ENCODE measurements around the gene SLC45A2.

- no peak for TF ChIP-seq ZC3H10 (CRISPR knock-in tag; IDR thresholded peaks at IDR 0.05)
- TF ChIP-seq, protein P1, sequence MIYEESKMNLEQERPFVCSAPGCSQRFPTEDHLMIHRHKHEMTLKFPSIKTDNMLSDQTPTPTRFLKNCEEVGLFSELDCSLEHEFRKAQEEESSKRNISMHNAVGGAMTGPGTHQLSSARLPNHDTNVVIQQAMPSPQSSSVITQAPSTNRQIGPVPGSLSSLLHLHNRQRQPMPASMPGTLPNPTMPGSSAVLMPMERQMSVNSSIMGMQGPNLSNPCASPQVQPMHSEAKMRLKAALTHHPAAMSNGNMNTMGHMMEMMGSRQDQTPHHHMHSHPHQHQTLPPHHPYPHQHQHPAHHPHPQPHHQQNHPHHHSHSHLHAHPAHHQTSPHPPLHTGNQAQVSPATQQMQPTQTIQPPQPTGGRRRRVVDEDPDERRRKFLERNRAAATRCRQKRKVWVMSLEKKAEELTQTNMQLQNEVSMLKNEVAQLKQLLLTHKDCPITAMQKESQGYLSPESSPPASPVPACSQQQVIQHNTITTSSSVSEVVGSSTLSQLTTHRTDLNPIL (CRISPR knock-in tag; IDR thresholded peaks at IDR 0.05; ENCODE audit: low read depth), result no peak
- no peak for TF ChIP-seq ZFP3 (CRISPR knock-in tag; IDR thresholded peaks at IDR 0.05)
- no peak for TF ChIP-seq ZNF8 (CRISPR knock-in tag; IDR thresholded peaks at IDR 0.05)
- no peak for TF ChIP-seq ARNTL (CRISPR knock-in tag; IDR thresholded peaks at IDR 0.05; ENCODE audit: borderline replicate concordance, low read depth)
- TF ChIP-seq TCF4 (CRISPR knock-in tag; IDR thresholded peaks at IDR 0.05; ENCODE audit: borderline replicate concordance), result no peak
- no peak for TF ChIP-seq GLIS3 (CRISPR knock-in tag; IDR thresholded peaks at IDR 0.05)
These were observed 10.4 kb upstream of the SLC45A2 start for GRCh38 chr5:33994845-33995244.

Measured in SK-N-SH treated with all-trans-retinoic acid at 6 μM for 48 hours (cell line).